ENCODE measurements around the gene WASF3.

DNA sequence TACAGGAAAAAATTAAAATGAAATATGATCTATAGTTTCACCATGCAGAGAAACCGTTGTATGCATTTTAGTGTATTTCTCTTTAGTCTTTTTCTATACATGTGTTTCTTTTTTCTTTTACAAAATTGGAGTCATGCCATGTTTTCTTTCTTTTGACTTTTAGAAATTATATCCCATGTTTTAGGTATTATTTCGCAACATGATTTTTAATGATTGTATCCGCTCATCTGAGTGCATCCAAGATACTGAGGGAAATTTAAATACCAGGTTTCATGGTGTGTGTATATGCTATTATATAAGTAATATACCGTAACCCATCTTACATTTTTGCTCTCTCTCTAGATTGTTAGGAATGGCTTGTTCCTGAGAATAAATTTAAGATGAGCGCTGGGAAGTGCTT lies 120.8 kb downstream of the WASF3 start:
- TF ChIP-seq, protein P1, sequence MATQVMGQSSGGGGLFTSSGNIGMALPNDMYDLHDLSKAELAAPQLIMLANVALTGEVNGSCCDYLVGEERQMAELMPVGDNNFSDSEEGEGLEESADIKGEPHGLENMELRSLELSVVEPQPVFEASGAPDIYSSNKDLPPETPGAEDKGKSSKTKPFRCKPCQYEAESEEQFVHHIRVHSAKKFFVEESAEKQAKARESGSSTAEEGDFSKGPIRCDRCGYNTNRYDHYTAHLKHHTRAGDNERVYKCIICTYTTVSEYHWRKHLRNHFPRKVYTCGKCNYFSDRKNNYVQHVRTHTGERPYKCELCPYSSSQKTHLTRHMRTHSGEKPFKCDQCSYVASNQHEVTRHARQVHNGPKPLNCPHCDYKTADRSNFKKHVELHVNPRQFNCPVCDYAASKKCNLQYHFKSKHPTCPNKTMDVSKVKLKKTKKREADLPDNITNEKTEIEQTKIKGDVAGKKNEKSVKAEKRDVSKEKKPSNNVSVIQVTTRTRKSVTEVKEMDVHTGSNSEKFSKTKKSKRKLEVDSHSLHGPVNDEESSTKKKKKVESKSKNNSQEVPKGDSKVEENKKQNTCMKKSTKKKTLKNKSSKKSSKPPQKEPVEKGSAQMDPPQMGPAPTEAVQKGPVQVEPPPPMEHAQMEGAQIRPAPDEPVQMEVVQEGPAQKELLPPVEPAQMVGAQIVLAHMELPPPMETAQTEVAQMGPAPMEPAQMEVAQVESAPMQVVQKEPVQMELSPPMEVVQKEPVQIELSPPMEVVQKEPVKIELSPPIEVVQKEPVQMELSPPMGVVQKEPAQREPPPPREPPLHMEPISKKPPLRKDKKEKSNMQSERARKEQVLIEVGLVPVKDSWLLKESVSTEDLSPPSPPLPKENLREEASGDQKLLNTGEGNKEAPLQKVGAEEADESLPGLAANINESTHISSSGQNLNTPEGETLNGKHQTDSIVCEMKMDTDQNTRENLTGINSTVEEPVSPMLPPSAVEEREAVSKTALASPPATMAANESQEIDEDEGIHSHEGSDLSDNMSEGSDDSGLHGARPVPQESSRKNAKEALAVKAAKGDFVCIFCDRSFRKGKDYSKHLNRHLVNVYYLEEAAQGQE (IDR thresholded peaks at IDR 0.05; ENCODE audit: insufficient read depth in 1 of 2, low read depth in 2 of 2, low read length in 2 of 2) = no peak
- no peak for TF ChIP-seq POLR2AphosphoS5 (IDR thresholded peaks at IDR 0.05; ENCODE audit: low read depth, low read length)
